IPS-NIHi11 (cell line): ENCODE data around the gene SAC3D1.
"Not testable (repeated sequence)": the region's sequence is repeated elsewhere in the genome, so short reads cannot be mapped to it uniquely, and the experiment has no call there.

Source experiments
- DNase-seq: peaks from one replicate; pipeline ENCODE4 v3.0.0; 2012; ENCODE audit warnings: mixed read lengths, low spot score

The SAC3D1 gene

GRCh38 chr11:65040847-65041622 is at the start of gene SAC3D1:
SAC3D1 (plus strand) TSS chr11:65041210; CDS start chr11:65041293, 83 bp downstream.
- peak; percentile 98 for DNase-seq

- no peak for DNase-seq
Observed at GRCh38 chr11:64994318-64994717, 46.7 kb upstream of the SAC3D1 start.

- no peak for DNase-seq
Observed at GRCh38 chr11:64996327-64996709, 44.7 kb upstream of the SAC3D1 start.

GRCh38 chr11:64996710-64997380 is 44.2 kb upstream of the SAC3D1 start, which contains the start of gene BATF2:
BATF2 (minus strand) TSS chr11:64996971; CDS start chr11:64996914, 57 bp downstream.
- DNase-seq = peak; percentile 92

DNA sequence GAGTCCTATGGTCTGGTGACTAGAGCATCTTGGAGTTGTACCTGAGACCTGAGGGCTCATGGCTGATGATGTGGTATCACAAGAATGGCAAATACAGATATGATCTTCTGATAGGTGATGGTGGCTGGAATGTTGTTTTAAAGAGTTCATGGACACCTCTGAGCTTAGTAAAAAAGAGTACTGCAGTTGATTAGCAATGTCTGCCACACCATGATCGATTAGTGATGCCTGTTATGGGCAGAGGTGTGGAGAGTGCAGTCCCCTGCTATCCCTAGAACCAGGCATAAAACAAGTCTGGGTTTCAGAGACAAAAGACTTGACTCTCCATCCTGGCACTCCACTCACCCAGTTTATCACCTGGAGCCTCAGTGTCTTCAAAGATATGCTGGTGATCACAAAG is 42.9 kb upstream of the SAC3D1 start:
- DNase-seq = peak; percentile 42

DNA sequence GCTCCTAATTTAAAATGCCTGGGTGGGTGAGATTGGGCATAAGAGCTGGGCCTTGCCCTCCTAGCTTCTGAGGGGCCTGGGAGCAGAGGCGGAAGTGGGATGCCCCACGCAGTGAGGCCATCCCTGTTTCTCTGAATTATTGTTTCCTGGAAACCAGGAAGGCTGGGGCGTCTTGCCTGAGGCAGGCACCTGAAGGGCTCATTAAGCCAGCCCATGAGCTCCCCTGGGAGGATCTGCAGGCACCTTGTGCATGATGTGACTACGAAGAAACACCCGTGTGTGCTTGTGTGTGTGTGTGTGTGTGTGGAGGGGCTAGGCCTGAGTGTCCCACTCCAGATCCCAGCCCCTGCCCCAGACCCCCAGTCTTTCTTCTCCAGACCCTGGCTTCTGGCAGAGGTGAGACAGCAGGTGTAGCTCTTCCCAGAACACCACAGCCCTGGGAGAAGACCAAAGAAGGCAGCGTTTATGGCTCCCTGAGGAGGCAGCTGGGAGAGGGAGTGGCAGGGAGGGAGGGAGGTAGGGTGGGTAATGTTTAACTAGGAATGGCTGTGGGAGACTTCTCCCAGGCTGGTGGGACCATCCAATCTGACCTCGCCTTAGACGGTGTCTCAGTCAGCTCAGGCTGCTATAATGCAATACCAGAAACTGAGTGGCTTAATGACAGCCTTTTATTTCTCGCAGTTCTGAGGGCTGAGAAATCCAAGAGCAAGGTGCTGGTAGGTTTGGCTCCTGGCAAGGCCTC is 42.1 kb upstream of the SAC3D1 start:
- DNase-seq = no peak

GRCh38 chr11:64999478-64999877 is 41.5 kb upstream of the SAC3D1 start:
- no peak for DNase-seq

DNA sequence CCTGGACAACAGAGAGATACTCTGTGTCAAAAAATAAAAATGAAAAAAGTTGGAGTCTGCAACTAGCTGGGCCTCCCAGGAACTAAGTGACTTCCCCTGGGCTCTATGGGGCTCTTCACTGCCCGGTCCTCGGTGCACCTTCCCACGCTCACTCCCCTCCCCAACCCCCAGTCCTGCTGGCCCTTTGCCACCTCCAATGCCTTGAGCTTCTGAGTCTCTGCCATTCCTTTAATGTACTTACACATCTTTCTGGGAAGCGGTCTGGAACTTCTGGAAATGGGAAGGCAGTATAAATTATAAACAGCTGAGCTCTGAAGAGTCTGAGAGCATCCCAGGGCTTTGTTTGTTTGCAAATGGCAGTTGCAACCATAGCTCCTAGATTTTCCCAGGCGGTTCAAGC is 38.3 kb upstream of the SAC3D1 start:
- no peak for DNase-seq

DNA sequence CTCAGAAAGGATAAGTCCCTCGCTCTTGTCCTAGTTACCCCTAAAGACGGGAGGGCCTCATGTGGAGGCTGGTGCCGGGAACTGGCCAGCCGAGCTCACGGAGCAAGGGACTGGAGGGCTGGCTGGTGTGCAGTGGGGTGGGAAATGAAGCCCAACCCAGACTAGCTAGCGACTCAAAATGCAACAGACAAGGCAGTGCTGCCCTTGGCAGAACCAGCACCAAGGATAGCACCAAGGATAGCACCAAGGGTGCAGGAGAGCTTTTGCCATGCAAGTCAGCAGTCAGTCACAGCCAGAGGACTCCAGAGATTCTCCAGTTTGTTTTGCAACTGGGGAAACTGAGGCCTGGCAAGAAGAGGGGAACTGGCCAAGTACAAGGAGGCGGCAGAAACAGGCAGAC is 37.7 kb upstream of the SAC3D1 start:
- peak; percentile 77 for DNase-seq

DNA sequence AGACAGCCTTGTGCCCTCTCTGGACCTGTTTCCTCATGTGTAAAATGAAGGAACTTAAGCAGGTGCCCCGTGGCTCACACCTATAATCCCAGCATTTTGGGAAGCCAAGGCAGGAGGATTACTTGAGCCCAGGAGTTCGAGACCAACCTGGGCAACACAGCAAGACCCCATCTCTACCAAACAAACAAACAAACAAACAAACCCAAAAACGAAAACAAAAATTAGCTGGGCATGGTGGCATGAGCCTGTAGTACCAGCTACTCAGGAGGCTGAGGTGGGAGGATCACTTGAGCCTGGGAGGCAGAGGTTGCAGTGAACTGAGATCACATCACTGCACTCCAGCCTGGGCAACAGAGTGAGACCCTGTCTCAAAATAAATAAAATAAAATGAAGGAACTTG is 37.0 kb upstream of the SAC3D1 start:
- not testable (repeated sequence) for DNase-seq

DNA sequence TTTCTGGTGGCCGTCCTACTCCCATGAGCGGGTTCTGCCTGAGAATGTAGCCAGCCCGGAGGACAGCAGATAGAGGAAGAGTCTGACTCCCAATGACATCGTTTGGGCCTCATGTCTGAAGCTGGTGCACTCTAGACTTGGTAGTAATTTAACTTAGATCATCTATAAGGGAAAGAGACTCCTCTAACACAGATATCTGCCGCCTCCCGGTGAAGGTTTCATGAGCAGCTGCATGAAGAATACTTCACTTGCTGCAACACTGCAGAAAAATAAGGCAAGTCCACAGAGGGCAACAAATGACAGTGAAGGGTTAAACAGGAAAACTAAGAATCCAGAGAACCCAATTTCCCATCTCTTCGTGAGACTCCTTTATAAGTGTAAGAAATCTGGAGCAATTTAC is 33.0 kb upstream of the SAC3D1 start:
- DNase-seq = no peak

DNA sequence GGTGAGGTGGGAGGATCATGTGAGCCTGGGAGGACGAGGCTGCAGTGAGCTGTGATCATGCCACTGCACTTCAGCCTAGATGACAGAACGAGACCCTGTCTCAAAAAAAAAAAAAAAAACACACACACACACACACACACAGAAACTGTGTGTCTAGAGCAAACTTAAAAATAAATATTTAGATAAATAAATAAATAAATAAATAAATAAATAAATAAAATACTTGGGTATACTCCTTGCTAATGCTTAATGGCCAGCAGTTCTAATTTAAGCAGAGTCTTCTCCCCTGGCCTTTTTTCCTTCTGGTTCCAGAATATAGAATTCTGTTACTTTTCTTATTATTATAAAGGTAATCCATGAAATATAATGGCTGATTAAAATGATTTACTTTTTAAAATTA is 32.1 kb upstream of the SAC3D1 start:
- DNase-seq = no peak

DNA sequence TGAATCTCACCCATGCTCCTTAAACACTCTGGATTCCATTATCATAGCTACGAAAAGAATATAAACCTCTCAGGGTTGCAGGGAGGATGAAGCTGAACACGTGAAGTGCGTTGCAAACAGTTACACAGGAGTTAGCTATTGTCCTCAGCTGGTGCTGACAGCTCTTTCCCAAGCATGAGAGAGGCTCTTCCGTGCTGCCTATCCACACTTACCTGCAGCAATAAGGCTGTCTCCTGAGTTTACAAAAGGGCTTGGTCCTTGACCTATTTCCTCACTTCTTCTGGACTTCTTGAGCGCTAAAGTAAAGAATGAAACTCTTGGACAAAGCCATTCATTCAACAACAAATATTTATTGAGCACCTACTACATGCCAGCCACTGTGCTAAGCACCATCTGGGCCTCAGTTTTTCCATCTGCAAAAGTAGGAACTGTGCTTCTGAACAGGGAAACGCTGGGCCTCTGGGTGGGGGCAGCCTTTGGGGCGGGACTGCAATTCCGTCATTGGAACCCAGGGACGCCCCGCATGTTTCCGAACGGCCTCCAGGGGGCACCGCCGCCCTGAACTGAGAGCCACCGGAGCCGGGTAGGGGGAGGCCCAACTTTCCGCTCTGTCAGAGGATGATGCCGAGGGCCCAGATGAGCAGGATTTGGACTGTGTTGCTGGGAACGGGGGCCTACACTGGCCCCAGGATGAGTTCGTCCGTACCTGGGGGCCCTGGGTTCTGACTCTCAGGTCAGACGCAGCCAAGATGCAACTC is 27.7 kb upstream of the SAC3D1 start:
- peak; percentile 93 for DNase-seq

- peak; percentile 97 for DNase-seq
Observed at GRCh38 chr11:65013888-65014725, 26.9 kb upstream of the SAC3D1 start, which contains the start of gene ARL2. ARL2 (plus strand) TSS chr11:65014160; CDS start chr11:65014208, 48 bp downstream.

GRCh38 chr11:65014726-65015227 is 26.2 kb upstream of the SAC3D1 start:
- no peak for DNase-seq

- no peak for DNase-seq
Observed at GRCh38 chr11:65016705-65017104, 24.3 kb upstream of the SAC3D1 start.

DNA sequence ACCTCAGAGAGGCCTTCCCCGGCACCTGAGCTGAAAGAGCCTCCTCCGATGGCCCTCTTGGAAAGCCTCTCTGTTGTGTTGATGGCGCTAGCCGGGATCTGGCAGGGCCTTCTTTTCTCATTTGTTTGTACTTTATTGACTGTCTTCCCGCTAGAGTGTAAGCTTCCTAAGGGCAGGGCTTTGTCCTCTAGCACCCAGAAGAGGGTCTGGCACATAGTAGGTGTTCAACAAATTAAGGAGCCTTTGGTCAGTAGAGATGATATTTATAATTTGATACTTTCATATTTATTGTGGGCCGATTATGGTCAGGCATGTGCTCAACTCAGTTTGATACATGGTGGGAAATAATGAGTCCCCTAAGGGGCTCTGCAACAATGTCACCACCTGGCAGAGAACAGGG is 23.1 kb upstream of the SAC3D1 start:
- no peak for DNase-seq

DNA sequence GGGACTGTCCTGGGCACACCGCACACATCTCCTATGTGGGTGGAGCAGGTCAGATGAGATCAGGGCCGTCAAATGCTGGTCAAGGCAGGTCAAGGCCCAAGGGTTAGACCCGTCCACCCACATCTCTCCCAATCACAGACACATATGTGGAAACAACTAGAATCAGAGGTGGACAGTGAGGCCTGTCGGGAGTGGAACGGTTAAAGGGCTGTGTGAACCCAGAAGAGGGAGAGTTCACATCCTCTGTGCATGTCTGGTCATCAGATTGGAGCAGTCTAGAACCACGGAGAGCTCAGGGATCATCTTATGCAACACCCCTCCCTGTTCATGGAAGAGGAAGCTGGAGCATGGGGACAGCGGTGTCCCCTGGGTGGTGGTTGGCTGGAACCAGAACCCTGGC is 21.2 kb upstream of the SAC3D1 start:
- DNase-seq = no peak

GRCh38 chr11:65021003-65021402 is 20.0 kb upstream of the SAC3D1 start:
- no peak for DNase-seq

DNA sequence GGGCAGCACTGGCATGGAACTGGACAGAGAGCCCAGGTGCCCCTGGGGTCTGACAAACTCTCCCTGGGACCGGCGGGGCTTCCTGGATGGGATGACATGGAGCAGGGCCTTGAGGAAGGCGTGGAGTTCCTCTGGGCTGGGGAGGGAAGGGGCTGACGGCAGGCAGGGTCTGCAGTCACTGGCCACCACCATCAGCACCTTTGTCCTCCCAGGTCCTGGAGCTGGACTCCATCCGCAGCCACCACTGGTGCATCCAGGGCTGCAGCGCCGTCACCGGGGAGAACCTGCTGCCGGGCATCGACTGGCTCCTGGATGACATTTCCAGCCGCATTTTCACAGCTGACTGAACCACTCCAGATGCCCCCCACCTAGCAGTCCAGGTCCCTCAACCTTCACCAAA is 19.5 kb upstream of the SAC3D1 start:
- no peak for DNase-seq

DNA sequence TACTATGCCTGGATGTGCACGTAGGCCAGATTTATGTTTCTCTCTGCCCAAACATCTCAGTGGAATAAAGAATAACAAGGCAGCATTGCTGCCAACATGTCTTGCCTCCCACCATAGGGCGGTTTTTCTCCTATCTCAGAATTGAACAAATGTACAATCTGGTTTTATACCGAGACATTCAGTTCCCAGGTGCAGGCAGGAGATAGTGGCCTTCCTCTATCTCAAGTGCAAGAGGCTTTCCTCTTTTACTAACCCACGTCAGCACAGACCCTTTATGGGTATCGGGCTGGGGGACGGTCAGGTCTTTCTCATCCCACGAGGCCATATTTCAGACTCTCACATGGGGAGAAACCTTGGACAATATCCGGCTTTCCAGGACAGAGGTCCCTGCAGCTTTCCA is 17.5 kb upstream of the SAC3D1 start:
- DNase-seq = not testable (repeated sequence)
